RWPE2 (cell line): Measurements from ENCODE around the gene ABCA13.
A peak's percentile ranks its signal among the peaks of the same experiment; 100 is the strongest.

Experiments
- ATAC-seq: fragments of 200-7000 bp; cut with Tn5 transposase; 3 replicates; pipeline ENCODE4 v1.9.1; 2021; ENCODE audit warnings: low read depth
- DNase-seq: peaks from one replicate; pipeline ENCODE4 v3.0.0-alpha.2; 2020; ENCODE audit warnings: low spot score
- H3K27ac ChIP-seq: fragments of 450-650 bp; 2 replicates; pipeline ENCODE4 v1.5.1; 2017; ENCODE audit warnings: mild to moderate bottlenecking; ENCODE audit not compliant: poor library complexity, severe bottlenecking
- H3K27me3 ChIP-seq: fragments of 250-450 bp; sonication (Bioruptor Pico); 2 replicates; pipeline ENCODE4 v1.5.1; 2021; ENCODE audit warnings: mild to moderate bottlenecking, moderate library complexity; ENCODE audit not compliant: insufficient read depth, poor library complexity, severe bottlenecking
- H3K36me3 ChIP-seq: fragments of 250-450 bp; sonication (Bioruptor Pico); 2 replicates; pipeline ENCODE4 v1.5.1; 2020; ENCODE audit warnings: low read depth, mild to moderate bottlenecking, moderate library complexity
- H3K4me1 ChIP-seq: fragments of 250-450 bp; sonication (Bioruptor Pico); 2 replicates; pipeline ENCODE4 v1.5.1; 2021; ENCODE audit warnings: mild to moderate bottlenecking, moderate library complexity; ENCODE audit not compliant: insufficient read depth, poor library complexity, severe bottlenecking
- H3K4me3 ChIP-seq: fragments of 250-450 bp; sonication (Bioruptor Pico); 2 replicates; pipeline ENCODE4 v1.5.1; 2021; ENCODE audit warnings: mild to moderate bottlenecking, moderate library complexity; ENCODE audit not compliant: severe bottlenecking
- H3K9me3 ChIP-seq: fragments of 250-450 bp; sonication (Bioruptor Pico); 2 replicates; pipeline ENCODE4 v1.5.1; 2021; ENCODE audit warnings: mild to moderate bottlenecking, moderate library complexity; ENCODE audit not compliant: severe bottlenecking
- CTCF ChIP-seq: fragments of 450-650 bp; IDR thresholded peaks from one replicate; pipeline ENCODE4 v1.5.1; 2017; ENCODE audit warnings: mild to moderate bottlenecking, moderate library complexity; ENCODE audit not compliant: poor library complexity, severe bottlenecking

ABCA13 gene

GRCh38 chr7:48452218-48452617 is 281.0 kb downstream of the ABCA13 start:
- no peaks in the 10 kb centered on the region for H3K27me3 ChIP-seq
- no peaks in the 10 kb centered on the region for H3K9me3 ChIP-seq
- H3K27ac ChIP-seq = no peak overlapping the region
- H3K4me3 ChIP-seq = no peak overlapping the region
- no peak for TF ChIP-seq CTCF
- ATAC-seq (no peak), DNase-seq (no peak)
- no peaks in the 10 kb centered on the region for H3K36me3 ChIP-seq
- H3K4me1 ChIP-seq = no peaks in the 10 kb centered on the region

DNA sequence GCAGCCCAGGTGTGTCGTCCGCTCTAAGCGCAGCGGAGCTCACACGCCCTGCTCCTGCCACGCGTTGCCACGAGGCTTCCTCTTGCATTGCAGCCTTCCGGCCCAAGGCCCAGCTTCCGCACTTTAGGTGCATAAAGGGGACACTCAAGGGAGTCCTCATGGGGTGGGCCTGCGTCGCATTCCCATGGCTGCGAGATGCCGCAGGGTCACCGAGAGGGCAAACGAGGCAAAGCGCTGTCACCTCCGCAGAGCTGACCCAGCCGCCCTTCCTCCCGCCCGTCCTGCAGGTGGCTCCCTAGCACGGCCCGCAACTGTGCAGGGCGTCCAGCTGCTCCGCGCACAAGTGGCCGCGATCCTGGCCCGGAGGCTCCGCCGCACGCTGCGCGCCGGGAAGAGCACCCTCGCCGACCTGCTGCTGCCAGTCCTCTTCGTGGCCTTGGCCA is 283.5 kb downstream of the ABCA13 start:
- peak; percentile 55 for DNase-seq
- ATAC-seq = no peak
- Histone ChIP-seq H3K36me3 (no peaks in the 10 kb centered on the region), H3K4me1 (no peaks in the 10 kb centered on the region), H3K9me3 (no peaks in the 10 kb centered on the region), H3K27ac (no peak overlapping the region), H3K27me3 (no peaks in the 10 kb centered on the region), H3K4me3 (no peak overlapping the region)
- TF ChIP-seq CTCF = no peak

DNA sequence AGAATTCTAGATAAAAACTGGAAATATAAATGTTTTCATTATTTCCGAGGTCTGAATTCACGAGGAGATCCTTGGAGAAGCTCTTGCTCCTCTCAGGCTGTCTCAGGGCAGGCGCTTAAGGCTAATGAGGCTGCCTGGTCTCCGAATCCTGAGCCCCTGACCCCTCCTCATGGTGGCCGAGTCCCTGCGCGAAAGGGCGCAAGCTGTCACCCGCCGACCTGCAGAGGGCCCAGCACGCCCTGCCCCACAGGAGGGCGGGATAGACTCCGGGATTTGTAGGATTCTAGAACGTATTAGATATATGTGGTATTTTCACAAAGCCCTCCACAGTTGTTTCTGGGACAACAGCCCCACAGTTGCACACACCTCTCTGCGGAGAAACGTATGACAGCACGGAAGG is 284.1 kb downstream of the ABCA13 start:
- ATAC-seq = no peak

GRCh38 chr7:48458701-48459524 is 287.7 kb downstream of the ABCA13 start:
- no peak overlapping the region for H3K27ac ChIP-seq
- ATAC-seq (no peak), DNase-seq (no peak)
- no peak for TF ChIP-seq CTCF
- no peaks in the 10 kb centered on the region for H3K4me1 ChIP-seq
- H3K27me3 ChIP-seq = no peaks in the 10 kb centered on the region
- no peak overlapping the region for H3K4me3 ChIP-seq
- H3K36me3 ChIP-seq = no peaks in the 10 kb centered on the region
- no peaks in the 10 kb centered on the region for H3K9me3 ChIP-seq

More for the DNA sequence above, 284.1 kb downstream of the ABCA13 start:
- Histone ChIP-seq H3K27ac (no peak overlapping the region), H3K36me3 (no peaks in the 10 kb centered on the region), H3K27me3 (no peaks in the 10 kb centered on the region), H3K9me3 (no peaks in the 10 kb centered on the region), H3K4me1 (no peaks in the 10 kb centered on the region), H3K4me3 (no peak overlapping the region)
- TF ChIP-seq CTCF = no peak
- no peak for DNase-seq

- no peak for DNase-seq
- no peaks in the 10 kb centered on the region for H3K9me3 ChIP-seq
- no peaks in the 10 kb centered on the region for H3K27me3 ChIP-seq
- H3K4me3 ChIP-seq = no peak overlapping the region
- H3K36me3 ChIP-seq = no peaks in the 10 kb centered on the region
- ATAC-seq = no peak
- TF ChIP-seq CTCF = no peak
- no peaks in the 10 kb centered on the region for H3K4me1 ChIP-seq
- H3K27ac ChIP-seq = no peak overlapping the region
Observed at GRCh38 chr7:48466713-48467112, 295.5 kb downstream of the ABCA13 start.
